Measurements from ENCODE around the gene ITGAV.

DNA sequence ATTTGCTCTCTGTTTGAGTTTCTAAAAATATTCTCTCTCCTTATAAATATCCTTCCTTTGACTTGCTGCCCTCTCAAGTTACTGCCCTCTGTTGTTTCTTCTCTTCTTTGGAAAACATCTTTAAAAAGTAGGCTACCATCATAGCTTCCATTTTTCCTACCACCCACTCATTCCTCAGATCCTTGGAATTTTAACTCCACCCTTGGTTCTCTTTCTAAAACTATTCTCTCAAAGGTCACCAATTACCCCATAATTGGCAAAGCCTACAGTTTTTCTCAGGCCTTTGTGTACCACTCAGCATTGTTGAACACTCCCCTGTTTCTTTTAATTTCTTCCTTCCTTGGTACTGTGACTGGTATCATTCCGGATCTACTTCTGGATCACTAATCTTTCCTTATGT, 43.0 kb upstream of the ITGAV start:
- TF ChIP-seq, protein P1, sequence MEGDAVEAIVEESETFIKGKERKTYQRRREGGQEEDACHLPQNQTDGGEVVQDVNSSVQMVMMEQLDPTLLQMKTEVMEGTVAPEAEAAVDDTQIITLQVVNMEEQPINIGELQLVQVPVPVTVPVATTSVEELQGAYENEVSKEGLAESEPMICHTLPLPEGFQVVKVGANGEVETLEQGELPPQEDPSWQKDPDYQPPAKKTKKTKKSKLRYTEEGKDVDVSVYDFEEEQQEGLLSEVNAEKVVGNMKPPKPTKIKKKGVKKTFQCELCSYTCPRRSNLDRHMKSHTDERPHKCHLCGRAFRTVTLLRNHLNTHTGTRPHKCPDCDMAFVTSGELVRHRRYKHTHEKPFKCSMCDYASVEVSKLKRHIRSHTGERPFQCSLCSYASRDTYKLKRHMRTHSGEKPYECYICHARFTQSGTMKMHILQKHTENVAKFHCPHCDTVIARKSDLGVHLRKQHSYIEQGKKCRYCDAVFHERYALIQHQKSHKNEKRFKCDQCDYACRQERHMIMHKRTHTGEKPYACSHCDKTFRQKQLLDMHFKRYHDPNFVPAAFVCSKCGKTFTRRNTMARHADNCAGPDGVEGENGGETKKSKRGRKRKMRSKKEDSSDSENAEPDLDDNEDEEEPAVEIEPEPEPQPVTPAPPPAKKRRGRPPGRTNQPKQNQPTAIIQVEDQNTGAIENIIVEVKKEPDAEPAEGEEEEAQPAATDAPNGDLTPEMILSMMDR (IDR thresholded peaks at IDR 0.05) = no peak
- no peak for TF ChIP-seq POLR2AphosphoS5 (IDR thresholded peaks at IDR 0.05)
- TF ChIP-seq POLR2A (IDR thresholded peaks at IDR 0.05; ENCODE audit: low read depth) = no peak
- no peak for TF ChIP-seq EP300 (IDR thresholded peaks at IDR 0.05)

All from esophagus muscularis mucosa (tissue), 4 donors.